Neural cell (in vitro differentiated cells): Measurements from ENCODE around the gene AOAH. TPM values are rescaled to one million over a fixed set of nuclear protein-coding genes. Genes with fewer than 3 reads are reported as not detected.

Experiments
- H2AFZ ChIP-seq: fragments of 200-600, 300-800 bp; sonication (generic), shearing (Covaris generic); 2 replicates; pipeline ENCODE4 v1.6.0; 2014; ENCODE audit warnings: low read depth, mild to moderate bottlenecking, antibody characterized with exemption, low read length, moderate library complexity
- H3F3A ChIP-seq: fragments of 200-600 bp; shearing (Covaris generic); 2 replicates; pipeline ENCODE4 v1.6.1; 2016; ENCODE audit warnings: mild to moderate bottlenecking, moderate library complexity, mixed read lengths, antibody characterized with exemption, low read length; ENCODE audit not compliant: insufficient read depth, poor library complexity, severe bottlenecking
- H3K27ac ChIP-seq: fragments of 200-600, 300-800 bp; sonication (generic), shearing (Covaris generic); 2 replicates; pipeline ENCODE4 v1.5.1; 2014; ENCODE audit warnings: mild to moderate bottlenecking, low read length, moderate library complexity
- H3K27me3 ChIP-seq: fragments of 300-800, 200-600 bp; sonication (generic), shearing (Covaris generic); 2 replicates; pipeline ENCODE4 v1.6.0; 2014; ENCODE audit warnings: mild to moderate bottlenecking, low read depth, low read length, moderate library complexity; ENCODE audit not compliant: insufficient read depth
- H3K36me3 ChIP-seq: fragments of 300-800, 200-600 bp; sonication (generic), shearing (Covaris generic); 2 replicates; pipeline ENCODE4 v1.5.1; 2014; ENCODE audit warnings: mild to moderate bottlenecking, antibody characterized with exemption, low read length, moderate library complexity; ENCODE audit not compliant: insufficient read depth
- H3K4me2 ChIP-seq: fragments of 300-800, 200-600 bp; sonication (generic), shearing (Covaris generic); 2 replicates; pipeline ENCODE4 v1.6.0; 2014; ENCODE audit warnings: mild to moderate bottlenecking, low read length
- H3K4me3 ChIP-seq: fragments of 300-800, 200-600 bp; sonication (generic), shearing (Covaris generic); 2 replicates; pipeline ENCODE4 v1.5.1; 2014; ENCODE audit warnings: mild to moderate bottlenecking, low read length, moderate library complexity
- H3K79me2 ChIP-seq: fragments of 200-600 bp; shearing (Covaris generic); replicated peaks from 2 replicates; pipeline ENCODE4 v1.6.0; 2014; ENCODE audit warnings: mild to moderate bottlenecking, low read length, moderate library complexity; ENCODE audit not compliant: insufficient read depth
- H3K9ac ChIP-seq: fragments of 300-800, 200-600 bp; sonication (generic), shearing (Covaris generic); 2 replicates; pipeline ENCODE4 v1.6.1; 2016; ENCODE audit warnings: mild to moderate bottlenecking, low read length, mixed read lengths
- H3K9me2 ChIP-seq: fragments of 200-600 bp; shearing (Covaris generic); 2 replicates; pipeline ENCODE4 v1.6.1; 2016; ENCODE audit warnings: mild to moderate bottlenecking, low read length, mixed read lengths; ENCODE audit not compliant: insufficient read depth
- H3K9me3 ChIP-seq: fragments of 200-600, 300-800 bp; sonication (generic), shearing (Covaris generic); 2 replicates; pipeline ENCODE4 v1.6.1; 2016; ENCODE audit warnings: mild to moderate bottlenecking, mixed run types, low read length, moderate library complexity, mixed read lengths
- H4K20me1 ChIP-seq: fragments of 200-600 bp; shearing (Covaris generic); 2 replicates; pipeline ENCODE4 v1.6.1; 2016; ENCODE audit warnings: mild to moderate bottlenecking, mixed run types; ENCODE audit not compliant: insufficient read depth
- EP300 ChIP-seq: fragments of 450-650 bp; conservative IDR thresholded peaks from 2 replicates; pipeline ENCODE4 v1.6.1; 2014; ENCODE audit warnings: antibody characterized with exemption, mild to moderate bottlenecking, moderate library complexity; ENCODE audit not compliant: poor library complexity, severe bottlenecking
- EZH2 ChIP-seq: fragments of 200-600, 300-800 bp; shearing (Covaris generic), sonication (generic); IDR thresholded peaks from 2 replicates; pipeline ENCODE4 v1.6.1; 2014; ENCODE audit warnings: antibody characterized with exemption, low read length, borderline replicate concordance, mild to moderate bottlenecking; ENCODE audit not compliant: insufficient read depth, poor library complexity, severe bottlenecking
- MXI1 ChIP-seq: fragments of 450-650 bp; conservative IDR thresholded peaks from 2 replicates; pipeline ENCODE4 v1.6.1; 2014; ENCODE audit warnings: antibody characterized with exemption, mild to moderate bottlenecking; ENCODE audit not compliant: poor library complexity, severe bottlenecking
- POLR2AphosphoS5 ChIP-seq: IDR thresholded peaks from 2 replicates; pipeline ENCODE4 v1.6.1; 2012
- RAD21 ChIP-seq: fragments of 450-650 bp; conservative IDR thresholded peaks from 2 replicates; pipeline ENCODE4 v1.6.1; 2014; ENCODE audit warnings: antibody characterized with exemption, mild to moderate bottlenecking, moderate library complexity
- SMC3 ChIP-seq: fragments of 450-650 bp; conservative IDR thresholded peaks from 2 replicates; pipeline ENCODE4 v1.6.1; 2014; ENCODE audit warnings: antibody characterized with exemption, mild to moderate bottlenecking, moderate library complexity; ENCODE audit not compliant: poor library complexity
- TAF1 ChIP-seq: IDR thresholded peaks from 2 replicates; pipeline ENCODE4 v1.6.1; 2012; ENCODE audit warnings: low read depth
- polyA plus RNA-seq: library from polyadenylated mRNA; depleted of rRNA; stranded (reverse); fragments of >200 nt; gene quantifications from 2 replicates; pipeline ENCODE4 v1.2.3, GENCODE V29; 2014
- TF ChIP-seq, protein P1 (sequence below): fragments of 450-650 bp; IDR thresholded peaks from 2 replicates; pipeline ENCODE4 v1.5.1; 2014; ENCODE audit warnings: antibody characterized with exemption, mild to moderate bottlenecking, moderate library complexity; ENCODE audit not compliant: poor library complexity, severe bottlenecking
- TF ChIP-seq, protein P2 (sequence below): IDR thresholded peaks from 2 replicates; pipeline ENCODE4 v1.6.1; 2012; ENCODE audit warnings: borderline replicate concordance

Gene AOAH
- polyA plus RNA-seq, 1 donor from 2014 or later: 4.3 TPM

DNA sequence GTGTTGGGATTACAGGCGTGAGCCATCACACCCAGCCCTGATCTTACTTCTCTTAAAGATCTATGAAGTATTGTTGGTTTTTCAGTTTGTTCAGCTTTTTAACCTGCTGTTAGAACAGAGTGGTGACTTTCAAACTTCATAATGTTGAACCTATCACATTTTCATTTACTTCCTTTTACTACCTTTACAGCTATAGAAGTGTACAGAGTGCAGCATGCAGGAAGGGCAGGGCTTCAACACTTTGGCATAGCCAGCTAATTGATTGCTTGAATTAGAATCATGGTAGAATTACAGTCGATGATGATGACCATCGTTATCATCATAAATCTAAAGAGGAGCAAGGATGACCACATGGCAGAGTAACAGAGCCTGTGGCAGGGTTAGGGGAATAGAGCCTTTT, 55.5 kb downstream of the AOAH start:
- no peaks in the 10 kb centered on the region for H3K27me3 ChIP-seq
- no peak overlapping the region for H2AFZ ChIP-seq
- H3K9ac ChIP-seq: no peak overlapping the region
- no peaks in the 10 kb centered on the region for H3K36me3 ChIP-seq
- TF ChIP-seq RAD21: no peak
- TF ChIP-seq EZH2: no peak
- TF ChIP-seq MXI1: no peak
- TF ChIP-seq, protein P1, sequence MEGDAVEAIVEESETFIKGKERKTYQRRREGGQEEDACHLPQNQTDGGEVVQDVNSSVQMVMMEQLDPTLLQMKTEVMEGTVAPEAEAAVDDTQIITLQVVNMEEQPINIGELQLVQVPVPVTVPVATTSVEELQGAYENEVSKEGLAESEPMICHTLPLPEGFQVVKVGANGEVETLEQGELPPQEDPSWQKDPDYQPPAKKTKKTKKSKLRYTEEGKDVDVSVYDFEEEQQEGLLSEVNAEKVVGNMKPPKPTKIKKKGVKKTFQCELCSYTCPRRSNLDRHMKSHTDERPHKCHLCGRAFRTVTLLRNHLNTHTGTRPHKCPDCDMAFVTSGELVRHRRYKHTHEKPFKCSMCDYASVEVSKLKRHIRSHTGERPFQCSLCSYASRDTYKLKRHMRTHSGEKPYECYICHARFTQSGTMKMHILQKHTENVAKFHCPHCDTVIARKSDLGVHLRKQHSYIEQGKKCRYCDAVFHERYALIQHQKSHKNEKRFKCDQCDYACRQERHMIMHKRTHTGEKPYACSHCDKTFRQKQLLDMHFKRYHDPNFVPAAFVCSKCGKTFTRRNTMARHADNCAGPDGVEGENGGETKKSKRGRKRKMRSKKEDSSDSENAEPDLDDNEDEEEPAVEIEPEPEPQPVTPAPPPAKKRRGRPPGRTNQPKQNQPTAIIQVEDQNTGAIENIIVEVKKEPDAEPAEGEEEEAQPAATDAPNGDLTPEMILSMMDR: no peak
- TF ChIP-seq EP300: no peak
- no peak for TF ChIP-seq SMC3
- TF ChIP-seq, protein P2, sequence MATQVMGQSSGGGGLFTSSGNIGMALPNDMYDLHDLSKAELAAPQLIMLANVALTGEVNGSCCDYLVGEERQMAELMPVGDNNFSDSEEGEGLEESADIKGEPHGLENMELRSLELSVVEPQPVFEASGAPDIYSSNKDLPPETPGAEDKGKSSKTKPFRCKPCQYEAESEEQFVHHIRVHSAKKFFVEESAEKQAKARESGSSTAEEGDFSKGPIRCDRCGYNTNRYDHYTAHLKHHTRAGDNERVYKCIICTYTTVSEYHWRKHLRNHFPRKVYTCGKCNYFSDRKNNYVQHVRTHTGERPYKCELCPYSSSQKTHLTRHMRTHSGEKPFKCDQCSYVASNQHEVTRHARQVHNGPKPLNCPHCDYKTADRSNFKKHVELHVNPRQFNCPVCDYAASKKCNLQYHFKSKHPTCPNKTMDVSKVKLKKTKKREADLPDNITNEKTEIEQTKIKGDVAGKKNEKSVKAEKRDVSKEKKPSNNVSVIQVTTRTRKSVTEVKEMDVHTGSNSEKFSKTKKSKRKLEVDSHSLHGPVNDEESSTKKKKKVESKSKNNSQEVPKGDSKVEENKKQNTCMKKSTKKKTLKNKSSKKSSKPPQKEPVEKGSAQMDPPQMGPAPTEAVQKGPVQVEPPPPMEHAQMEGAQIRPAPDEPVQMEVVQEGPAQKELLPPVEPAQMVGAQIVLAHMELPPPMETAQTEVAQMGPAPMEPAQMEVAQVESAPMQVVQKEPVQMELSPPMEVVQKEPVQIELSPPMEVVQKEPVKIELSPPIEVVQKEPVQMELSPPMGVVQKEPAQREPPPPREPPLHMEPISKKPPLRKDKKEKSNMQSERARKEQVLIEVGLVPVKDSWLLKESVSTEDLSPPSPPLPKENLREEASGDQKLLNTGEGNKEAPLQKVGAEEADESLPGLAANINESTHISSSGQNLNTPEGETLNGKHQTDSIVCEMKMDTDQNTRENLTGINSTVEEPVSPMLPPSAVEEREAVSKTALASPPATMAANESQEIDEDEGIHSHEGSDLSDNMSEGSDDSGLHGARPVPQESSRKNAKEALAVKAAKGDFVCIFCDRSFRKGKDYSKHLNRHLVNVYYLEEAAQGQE: no peak
- TF ChIP-seq POLR2AphosphoS5: no peak
- no peak for TF ChIP-seq TAF1
- H3K9me3 ChIP-seq: no peaks in the 10 kb centered on the region
- H3K4me2 ChIP-seq: no peak overlapping the region
- H3K9me2 ChIP-seq: no peaks in the 10 kb centered on the region
- H3K4me3 ChIP-seq: no peak overlapping the region
- H3K79me2 ChIP-seq: no peaks in the 10 kb centered on the region
- no peak overlapping the region for H3K27ac ChIP-seq
- H3F3A ChIP-seq: no peaks in the 10 kb centered on the region
- H4K20me1 ChIP-seq: no peaks in the 10 kb centered on the region

DNA sequence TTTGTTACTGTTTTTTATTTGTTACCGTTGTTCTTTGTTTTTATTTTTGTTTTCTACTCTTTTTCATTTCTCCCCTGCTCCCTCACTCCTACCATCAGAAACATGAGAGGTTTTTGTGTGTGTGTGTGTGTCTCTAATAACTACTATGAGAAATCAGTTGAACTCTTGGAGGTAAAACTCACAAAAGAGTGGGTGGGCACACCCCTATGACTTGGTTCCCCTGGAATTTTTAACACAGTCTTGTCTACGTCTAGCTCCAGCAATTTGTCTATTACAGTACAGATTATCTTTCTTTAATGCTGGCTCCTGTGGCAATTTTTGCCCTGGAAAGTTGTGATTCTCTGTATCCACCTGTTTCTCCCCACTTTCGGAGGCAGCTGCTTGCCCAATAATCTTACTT, 56.2 kb downstream of the AOAH start:
- no peak overlapping the region for H3K4me2 ChIP-seq

More for the DNA sequence above, 56.2 kb downstream of the AOAH start:
- Histone ChIP-seq H4K20me1 (no peaks in the 10 kb centered on the region), H3K9me2 (no peaks in the 10 kb centered on the region), H2AFZ (no peak overlapping the region), H3K36me3 (no peaks in the 10 kb centered on the region), H3K4me3 (no peak overlapping the region), H3K27ac (no peak overlapping the region), H3K79me2 (no peaks in the 10 kb centered on the region), H3K27me3 (no peaks in the 10 kb centered on the region), H3K9ac (no peak overlapping the region), H3F3A (no peaks in the 10 kb centered on the region), H3K9me3 (no peaks in the 10 kb centered on the region)
- TF ChIP-seq TAF1 (no peak), EP300 (no peak), MXI1 (no peak)
